NCI-H2196 (cell line): ENCODE measurements around the gene FOCAD.
"Not testable (repeated sequence)": the region's sequence is repeated elsewhere in the genome, so short reads cannot be mapped to it uniquely, and the experiment has no call there.

Experiments
- DNase-seq: peaks from one replicate; lab custom pipeline; 2025; ENCODE audit not compliant: unreplicated experiment; lab: John Stamatoyannopoulos, UW

Gene FOCAD

DNA sequence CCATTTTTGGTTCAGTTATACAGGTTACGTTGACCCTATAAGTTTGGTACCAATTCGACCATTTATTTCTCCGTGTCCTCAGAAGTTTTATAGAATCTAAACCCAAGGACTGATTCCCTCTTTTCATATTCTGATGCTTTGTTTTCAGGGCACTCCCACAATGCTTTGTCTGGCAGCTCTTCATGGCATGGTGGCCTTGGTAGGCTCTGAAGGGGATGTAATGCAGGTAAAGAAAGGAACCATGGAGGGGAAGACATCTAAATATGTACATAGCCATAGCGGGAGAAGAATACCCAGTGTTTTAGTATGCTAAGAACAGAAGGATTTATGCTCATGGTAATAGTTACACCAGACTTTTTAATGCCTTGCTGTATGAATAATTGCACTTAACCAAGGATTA, 264.6 kb downstream of the FOCAD start:
- DNase-seq: no peak

DNA sequence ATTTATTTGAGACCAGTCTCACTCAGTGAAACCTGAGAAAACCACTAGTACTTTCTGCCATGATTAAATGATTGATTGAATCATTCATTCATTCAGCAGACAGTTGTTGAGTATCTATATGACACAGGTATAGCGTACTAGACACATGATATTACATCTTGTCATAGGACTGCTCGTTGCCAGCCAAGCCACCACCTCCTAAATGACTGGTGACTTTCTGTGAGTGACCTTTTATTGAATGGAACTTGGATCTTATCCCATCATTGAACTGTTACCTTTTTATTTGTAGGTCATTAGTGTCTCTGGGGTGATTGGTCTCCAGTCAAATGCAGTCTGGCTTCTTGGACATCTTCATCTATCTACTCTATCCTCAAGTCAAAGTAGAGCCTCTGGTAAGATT, 266.6 kb downstream of the FOCAD start:
- DNase-seq: no peak

DNA sequence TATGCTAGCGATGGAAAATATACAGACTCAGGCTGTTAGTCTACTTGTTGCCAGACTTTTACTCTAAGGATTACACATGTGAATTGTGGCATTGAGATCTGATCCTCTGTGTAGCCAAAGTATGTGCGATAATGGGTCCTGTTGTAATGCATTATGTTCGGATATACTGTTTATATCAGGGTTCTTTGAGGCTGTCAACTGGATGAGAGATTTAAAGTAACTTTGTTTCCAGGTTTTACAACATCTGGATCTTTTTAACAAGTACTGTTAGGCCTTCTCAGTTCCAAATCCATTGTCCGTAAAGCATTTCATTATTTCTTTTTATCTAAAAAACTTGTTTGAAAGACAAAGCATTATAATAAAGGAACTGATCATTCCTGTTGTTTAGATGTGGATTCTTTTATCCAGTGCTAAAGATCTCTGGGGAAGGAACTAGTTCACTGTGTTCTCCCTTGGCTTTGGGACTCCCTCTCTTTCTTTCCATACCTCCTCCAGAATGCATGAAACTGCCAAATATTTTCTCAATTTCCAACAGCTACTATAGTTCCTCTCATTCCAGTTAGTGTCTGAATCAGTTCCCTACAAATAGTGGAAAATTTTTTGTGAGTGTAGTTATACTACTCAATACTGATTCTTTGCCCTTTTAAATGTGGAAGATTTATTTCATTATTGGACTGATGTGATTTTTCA, 278.6 kb downstream of the FOCAD start:
- no peak for DNase-seq

DNA sequence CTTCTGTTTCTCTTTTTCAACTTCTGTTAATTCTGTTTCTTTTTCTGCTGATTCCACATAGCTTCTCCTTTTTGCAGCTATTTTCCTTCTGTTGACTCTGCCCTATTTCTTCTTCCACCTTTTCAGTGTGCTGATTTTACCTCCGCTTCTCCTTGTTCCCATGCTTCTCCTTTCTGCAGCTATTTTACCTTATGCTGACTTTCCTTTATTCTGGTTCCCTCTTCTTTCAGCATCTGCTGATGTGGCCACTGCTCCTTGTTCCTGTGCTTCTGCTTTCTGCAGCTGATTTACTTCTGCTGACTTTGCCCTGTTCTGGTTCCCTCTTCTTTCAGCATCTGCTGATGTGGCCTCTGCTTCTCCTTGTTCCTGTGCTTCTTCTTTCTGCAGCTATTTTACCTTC, 288.6 kb downstream of the FOCAD start:
- DNase-seq: no peak

DNA sequence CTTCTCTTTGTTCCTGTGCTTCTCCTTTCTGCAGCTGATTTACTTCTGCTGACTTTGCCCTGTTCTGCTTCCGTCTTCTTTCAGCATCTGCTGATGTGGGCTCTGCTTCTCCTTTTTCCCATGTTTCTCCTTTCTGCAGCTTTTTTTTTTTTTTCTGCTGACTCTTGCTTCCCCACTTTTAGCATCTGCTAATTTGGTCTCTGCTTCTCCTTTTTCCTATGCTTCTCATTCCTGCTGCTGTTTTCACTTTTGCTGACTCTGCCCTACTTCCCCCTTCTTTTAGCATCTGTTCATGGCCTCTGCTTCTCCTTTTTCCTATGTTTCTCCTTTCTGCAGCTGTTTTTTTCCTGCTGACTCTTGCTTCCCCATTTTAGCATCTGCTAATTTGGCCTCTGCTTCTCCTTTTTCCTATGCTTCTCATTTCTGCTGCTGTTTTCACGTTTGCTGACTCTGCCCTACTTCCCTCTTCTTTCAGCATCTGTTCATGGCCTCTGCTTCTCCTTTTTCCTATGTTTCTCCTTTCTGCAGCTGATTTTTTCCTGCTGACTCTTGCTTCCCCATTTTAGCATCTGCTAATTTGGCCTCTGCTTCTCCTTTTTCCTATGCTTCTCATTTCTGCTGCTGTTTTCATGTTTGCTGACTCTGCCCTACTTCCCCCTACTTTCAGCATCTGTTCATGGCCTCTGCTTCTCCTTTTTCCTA, 289.3 kb downstream of the FOCAD start:
- DNase-seq: not testable (repeated sequence)

DNA sequence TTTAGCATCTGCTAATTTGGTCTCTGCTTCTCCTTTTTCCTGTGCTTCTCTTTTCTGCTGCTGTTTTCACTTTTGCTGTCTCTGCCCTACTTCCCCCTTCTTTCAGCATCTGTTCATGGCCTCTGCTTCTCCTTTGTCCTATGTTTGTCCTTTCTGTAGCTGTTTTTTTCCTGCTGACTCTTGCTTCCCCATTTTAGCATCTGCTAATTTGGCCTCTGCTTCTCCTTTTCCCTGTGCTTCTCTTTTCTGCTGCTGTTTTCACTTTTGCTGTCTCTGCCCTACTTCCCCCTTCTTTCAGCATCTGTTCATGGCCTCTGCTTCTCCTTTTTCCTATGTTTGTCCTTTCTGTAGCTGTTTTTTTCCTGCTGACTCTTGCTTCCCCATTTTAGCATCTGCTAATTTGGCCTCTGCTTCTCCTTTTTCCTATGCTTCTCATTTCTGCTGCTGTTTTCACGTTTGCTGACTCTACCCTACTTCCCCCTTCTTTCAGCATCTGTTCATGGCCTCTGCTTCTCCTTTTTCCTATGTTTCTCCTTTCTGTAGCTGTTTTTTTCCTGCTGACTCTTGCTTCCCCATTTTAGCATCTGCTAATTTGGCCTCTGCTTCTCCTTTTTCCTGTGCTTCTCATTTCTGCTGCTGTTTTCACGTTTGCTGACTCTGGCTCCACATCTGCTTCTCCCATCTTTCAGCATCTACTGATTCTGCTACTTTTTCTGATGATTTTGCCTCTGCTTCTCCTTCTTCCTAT, 290.3 kb downstream of the FOCAD start:
- DNase-seq: not testable (repeated sequence)

DNA sequence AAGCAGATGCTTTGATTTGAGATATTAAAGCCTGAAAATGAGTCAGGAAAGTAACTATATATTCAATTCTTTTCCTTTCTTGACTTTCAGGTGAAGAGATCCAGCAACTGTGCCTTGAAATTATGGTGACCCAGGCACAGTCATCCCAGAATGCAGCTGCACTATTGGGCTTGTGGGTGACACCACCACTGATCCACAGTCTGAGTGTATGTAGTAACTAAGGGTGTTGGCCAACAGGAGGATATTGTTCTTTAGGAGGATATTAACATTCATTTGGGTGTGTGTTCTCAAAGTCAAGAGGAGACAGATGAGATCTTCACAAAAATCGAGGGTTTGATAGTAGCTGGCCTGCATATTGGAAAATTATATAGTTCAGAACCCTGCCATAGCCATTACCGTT, 294.2 kb downstream of the FOCAD start:
- no peak for DNase-seq

DNA sequence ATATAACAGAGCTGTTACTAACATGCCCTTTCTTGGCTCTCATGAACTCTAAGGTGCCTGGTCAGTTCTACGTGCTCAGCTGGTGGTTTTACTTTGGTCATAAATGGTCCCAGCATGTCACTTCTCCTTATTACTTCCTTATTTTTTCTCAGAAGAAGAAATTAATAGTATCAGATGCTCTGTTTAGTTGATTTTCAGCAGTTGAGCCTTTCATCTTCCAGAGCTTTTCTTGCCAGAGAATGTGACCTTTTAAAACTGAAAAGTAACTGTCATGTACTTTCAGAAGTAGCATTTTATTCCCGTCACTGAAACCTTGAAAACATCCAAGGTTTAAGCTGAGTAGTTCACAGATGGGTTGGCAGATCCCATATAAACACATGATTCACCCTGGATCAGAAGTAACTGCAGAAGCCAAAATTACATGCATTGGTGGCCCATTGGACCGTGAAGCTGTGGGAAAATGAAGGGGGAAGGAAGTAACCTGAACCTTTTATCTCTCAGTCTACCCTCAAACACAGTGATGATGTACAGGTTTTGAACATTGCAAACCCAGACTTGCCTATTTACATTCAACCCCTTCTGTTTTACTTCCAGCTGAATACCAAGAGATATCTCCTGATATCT, 296.9 kb downstream of the FOCAD start:
- DNase-seq: no peak

DNA sequence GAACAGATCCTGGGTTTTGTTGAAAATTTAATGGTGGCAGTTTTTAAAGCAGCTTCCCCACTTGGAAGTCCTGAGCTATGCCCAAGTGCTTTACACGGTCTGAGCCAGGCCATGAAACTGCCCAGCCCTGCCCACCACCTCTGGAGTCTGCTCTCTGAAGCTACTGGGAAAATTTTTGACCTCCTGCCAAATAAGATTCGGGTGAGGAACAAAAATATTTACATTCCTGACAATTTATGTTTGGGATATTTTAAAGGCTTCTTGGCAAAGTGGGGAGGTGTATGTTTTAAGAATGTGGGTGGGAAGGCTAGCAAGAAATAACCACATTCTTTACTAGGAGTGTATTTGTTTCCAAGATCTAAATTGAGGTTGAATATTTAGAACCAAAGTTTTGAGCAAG, 297.4 kb downstream of the FOCAD start:
- no peak for DNase-seq

DNA sequence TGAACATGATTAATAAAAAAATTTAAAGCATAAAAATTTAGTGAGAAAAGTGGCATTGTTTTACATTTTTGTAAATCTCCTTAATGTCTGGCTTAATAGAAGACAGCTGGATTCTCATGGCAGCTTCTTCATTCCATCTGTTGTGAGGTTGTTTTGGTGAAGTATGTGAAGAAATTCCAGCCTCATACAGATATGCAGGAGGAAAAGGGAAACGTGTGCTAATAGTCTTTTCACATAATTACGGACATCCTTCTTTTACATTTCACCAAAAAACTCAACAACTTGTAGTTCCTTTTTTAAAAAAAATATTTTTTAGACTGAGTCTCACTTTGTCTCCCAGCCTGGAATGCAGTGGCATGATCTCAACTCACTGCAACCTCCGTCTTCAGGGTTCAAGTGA, 300.4 kb downstream of the FOCAD start:
- DNase-seq: no peak

DNA sequence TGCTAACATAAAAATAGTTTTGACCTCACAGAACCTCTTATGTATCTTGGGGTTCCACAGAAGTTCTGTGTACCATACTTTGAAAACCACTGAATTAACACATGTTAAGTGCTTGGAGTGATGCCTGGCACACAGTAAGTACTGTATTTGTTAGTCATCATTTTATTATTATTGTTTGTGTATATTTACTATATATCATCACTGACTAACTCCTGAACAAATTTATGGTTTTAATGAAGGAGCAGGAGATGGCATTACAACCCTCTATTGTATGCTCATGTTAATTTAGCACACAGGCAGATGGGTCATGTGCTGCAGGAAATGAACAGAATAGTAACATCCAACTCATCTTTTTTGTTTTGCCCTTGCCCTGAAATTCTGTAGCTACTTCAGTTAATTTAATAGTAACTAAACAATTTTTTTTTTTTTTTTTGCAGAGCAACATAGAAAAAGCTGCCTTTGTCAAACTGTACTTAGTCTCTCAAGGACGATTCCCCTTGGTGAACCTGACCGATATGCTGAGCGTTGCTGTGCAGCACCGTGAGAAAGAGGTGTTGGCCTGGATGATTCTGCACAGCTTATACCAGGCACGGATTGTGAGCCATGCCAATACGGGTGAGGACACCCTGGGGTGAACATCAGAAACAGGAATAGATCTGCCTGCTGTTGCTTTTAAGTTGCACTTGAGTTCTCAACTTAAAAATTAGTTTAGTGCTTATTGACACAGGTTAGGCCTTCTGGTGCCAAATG, 302.0 kb downstream of the FOCAD start:
- no peak for DNase-seq

DNA sequence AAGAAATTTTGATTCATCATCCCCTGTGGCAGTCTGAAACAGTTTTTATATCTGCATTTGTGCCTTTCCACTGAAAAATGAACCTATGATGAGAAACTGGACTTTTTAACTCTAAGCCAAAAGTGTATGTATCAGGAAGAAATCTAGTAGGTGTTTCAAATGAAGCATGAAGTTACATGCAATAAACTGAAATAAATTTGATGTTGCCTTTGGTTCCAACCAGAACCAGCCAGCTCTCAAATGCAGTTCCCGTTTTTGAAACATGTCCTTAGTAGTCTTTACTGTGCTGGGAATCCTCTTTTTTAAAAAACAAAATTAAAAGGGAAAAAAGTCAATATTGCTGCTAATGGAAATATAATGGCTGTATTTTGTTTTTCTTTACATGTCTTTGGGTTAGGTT, 303.5 kb downstream of the FOCAD start:
- no peak for DNase-seq

DNA sequence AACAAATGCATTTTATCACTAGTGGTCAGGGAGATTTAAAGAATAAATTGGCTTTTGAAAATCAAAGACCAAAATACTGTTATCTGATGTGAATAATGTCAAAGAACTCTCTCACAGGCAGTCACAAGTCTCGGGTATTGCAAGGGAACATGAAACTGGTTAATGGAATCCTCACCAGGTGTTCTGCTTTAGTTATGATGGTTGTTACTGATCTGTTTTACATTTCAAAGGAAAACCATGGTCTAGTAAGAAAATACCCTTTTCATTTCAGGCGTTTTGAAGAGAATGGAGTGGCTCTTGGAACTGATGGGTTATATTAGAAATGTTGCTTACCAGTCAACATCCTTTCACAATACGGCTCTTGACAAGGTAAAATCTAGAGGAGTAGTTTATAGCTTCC, 304.0 kb downstream of the FOCAD start:
- DNase-seq: no peak

DNA sequence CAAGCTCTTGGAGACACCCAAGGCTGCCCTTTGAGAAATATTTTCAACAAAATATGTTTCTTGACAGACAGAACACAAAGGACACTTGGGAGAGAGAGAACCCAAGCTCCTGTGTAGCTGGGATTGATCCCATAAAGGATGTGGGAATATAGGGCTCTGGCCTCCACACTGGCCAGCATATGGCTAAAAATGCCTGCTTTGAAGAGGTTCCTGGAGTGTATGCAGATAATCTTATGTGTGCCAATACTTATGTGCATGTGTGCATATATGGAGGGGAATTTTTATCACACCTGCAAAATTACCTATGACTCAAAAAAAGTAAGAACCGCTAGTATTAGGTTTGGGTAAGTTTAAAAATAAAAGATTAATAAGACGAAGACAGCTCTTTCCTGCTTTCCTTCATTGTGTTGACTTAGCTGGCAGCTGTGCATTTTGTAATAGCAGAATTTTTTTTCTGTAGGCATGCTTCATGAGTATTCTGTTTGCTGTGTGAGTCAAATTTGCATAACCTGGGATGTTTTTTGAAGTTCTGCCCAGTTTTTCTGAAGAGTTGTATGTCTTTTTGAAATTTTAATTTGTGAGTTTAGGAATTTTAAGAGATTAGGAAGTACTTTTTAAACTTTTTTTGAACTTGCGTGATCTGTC, 304.7 kb downstream of the FOCAD start:
- DNase-seq: no peak

DNA sequence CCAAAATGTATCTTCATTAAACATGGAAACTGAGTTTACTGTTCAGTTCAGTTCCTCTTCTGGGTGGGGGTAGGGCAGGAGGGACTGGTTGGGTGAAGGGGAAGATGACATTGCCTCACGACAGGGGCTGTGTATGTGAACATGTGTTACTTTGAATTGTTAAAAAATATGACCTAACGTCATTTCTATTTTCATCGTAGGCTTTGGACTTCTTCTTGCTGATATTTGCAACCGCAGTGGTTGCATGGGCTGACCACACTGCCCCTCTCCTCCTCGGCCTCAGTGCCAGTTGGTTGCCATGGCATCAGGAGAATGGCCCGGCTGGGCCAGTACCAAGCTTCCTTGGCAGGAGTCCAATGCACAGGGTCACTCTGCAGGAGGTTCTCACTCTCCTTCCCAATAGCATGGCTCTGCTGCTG, 305.9 kb downstream of the FOCAD start:
- peak; percentile 32 for DNase-seq

DNA sequence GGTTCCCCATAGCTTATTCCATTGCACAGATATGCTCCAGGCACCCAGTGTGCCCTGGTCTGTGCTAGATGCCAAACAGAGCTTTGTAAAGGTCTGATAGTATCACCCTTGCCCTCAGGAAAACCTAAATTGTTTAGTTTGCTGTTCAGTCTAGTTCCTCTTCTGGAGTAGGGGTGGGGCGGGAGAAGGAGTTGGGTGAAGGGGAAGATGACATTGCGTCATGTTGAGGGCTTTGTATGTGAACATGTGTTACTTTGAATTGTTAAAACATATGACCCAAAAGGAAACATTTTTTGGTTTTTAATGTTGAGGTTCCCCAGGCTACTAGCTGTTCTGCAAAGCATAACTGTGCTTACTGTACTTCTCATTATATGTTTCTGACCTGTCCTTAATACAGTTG, 306.8 kb downstream of the FOCAD start:
- DNase-seq: no peak

DNA sequence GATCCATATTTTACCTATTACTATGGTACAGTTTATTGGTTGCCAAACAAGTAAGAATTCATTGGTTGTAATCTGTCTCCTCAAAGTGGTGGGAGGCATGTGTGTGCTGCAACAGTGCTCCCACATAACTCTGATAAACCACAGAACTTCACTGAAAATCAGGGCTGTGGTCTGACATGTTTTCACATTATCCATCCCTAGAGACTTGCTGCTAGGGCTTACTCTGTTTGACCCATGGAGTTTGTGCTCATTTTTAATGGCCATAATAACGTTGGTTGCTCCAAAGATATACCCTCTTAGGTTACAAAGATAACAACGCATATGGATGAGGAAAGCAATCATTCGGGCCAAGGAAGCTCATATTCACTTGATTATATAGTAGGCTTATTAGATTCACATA, 310.4 kb downstream of the FOCAD start:
- no peak for DNase-seq

DNA sequence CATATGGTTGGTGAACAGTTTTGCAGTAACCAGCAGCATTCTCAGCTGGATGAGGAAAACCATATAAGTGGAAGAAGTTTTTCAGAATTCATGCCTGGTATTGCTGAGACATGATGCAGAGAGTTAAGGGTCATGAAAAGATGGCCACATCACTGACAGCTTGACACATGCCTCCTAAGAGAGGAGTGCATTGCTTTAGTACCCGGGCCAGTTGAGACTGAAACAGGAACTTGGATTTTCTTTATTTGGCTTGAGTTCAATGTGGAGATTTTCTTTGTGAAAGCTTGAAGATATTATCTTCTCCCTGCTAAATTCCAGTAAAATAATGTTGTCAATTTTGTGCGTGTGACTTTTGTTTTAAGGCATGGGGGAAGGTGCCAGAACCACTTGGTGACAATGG, 311.6 kb downstream of the FOCAD start:
- no peak for DNase-seq

DNA sequence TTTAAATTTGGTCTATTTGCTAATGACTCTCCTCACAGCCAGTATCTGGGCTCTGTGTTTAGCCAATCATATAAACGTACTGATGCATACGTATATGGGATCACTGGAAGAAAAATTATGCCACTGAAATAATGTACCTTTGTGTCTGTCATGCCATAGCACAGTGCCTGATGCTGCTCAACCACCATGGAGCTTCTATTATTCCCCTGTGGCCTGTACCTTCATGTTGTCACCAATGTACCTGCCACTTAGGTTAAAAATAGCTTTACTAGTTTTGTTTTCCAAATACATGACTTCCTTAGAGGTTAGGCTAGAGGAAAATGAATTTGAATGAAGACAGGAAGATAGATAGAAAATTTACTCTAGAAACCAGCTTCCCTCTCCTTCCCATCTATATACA, 312.8 kb downstream of the FOCAD start:
- no peak for DNase-seq

DNA sequence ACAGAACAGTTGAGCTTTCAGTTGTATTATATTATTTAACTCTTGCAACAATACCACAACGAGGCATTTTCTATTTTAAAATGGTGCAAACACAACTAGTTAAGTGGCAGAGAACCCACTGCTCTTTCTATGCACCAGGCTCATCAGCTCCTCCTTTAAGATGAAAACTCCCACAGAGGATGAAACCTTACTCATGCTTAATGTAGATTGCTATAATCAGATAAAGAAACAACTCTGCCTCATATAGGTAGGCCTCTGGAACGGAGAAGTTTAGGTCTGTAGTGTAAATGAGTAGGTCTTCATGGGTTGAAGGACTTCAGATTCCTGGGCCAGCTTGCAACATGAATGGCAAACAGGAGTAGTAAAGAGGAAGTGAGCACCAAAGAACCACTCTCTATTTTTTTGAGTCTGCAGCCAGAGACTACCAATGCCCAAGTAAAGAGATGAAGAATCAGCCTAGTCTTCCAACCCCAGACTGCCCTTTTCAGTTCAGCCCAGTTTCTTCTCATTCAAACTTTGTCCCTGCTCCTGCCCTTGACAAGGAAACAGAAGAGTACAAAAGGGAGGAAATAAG, 313.5 kb downstream of the FOCAD start:
- no peak for DNase-seq
